Spleen (tissue), 7 donors: ENCODE measurements around the gene CTAGE1.
"Not testable (repeated sequence)": the region's sequence is repeated elsewhere in the genome, so short reads cannot be mapped to it uniquely, and the experiment has no call there.

Experiments used
- POLR2A ChIP-seq, 3 donors: fragments of 450-650 bp; IDR thresholded peaks; one replicate each; pipeline ENCODE4 v1.5.1; 2017; ENCODE audit warnings: antibody characterized with exemption in 3 of 3, mild to moderate bottlenecking in 1 of 3
- POLR2AphosphoS5 ChIP-seq, 3 donors: sonication (generic); formaldehyde crosslinking; IDR thresholded peaks; one replicate each; pipeline ENCODE4 v1.5.1; 2017; ENCODE audit warnings: antibody characterized with exemption in 3 of 3
- TF ChIP-seq, protein P1 (sequence below), 11 experiments: fragments of 200-600 bp in 7 of 11; fragments of 450-650 bp in 4 of 11; sonication (generic) in 4 of 11; IDR thresholded peaks in 8 of 11; conservative IDR thresholded peaks in 3 of 11; 1 replicate in 7 of 11; 2 replicates in 4 of 11; pipeline versions ENCODE4 v1.4.0 to v1.8.0; 2016 to 2021; ENCODE audit warnings: antibody characterized with exemption in 11 of 11, inconsistent platforms in 4 of 11, mild to moderate bottlenecking in 1 of 11
- donor health status: DM: no; HTN: no; CAD: no; lungs with moderate emphysema.
- donor health status: DM: no; HTN: no; CAD: no.
- donor health status: DM: no; HTN: no; CAD: no.

DNA sequence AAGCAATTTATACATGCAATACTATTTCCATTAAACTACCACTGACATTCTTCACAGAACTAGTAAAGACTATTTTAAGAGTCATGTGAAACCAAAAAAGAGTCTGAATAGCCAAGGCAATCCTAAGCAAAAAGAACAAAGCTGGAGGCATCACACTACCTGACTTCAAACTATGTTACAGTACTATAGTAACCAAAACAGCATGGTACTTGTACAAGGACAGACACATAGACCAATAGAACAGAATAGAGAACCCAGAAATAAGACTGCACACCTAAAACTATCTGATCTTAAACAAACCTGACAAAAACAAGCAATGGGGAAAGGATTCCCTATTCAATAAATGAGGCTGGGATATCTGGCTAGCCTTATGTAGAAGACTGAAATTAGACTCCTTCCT is 32.0 kb upstream of the CTAGE1 start:
- TF ChIP-seq, protein P1, sequence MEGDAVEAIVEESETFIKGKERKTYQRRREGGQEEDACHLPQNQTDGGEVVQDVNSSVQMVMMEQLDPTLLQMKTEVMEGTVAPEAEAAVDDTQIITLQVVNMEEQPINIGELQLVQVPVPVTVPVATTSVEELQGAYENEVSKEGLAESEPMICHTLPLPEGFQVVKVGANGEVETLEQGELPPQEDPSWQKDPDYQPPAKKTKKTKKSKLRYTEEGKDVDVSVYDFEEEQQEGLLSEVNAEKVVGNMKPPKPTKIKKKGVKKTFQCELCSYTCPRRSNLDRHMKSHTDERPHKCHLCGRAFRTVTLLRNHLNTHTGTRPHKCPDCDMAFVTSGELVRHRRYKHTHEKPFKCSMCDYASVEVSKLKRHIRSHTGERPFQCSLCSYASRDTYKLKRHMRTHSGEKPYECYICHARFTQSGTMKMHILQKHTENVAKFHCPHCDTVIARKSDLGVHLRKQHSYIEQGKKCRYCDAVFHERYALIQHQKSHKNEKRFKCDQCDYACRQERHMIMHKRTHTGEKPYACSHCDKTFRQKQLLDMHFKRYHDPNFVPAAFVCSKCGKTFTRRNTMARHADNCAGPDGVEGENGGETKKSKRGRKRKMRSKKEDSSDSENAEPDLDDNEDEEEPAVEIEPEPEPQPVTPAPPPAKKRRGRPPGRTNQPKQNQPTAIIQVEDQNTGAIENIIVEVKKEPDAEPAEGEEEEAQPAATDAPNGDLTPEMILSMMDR (IDR thresholded peaks at IDR 0.05 in 8 of 11, conservative IDR thresholded peaks at IDR 0.05 in 3 of 11) = not testable (repeated sequence)
- not testable (repeated sequence) for TF ChIP-seq POLR2AphosphoS5, POLR2A (IDR thresholded peaks at IDR 0.05)
